C4-2B (cell line): Measurements from ENCODE around the gene RASSF7.

Source experiments
- ZFX ChIP-seq: fragments of 450-650 bp; IDR thresholded peaks from 2 replicates; pipeline ENCODE4 v1.6.1; 2017
- TF ChIP-seq, protein P1 (sequence below): fragments of 450-650 bp; conservative IDR thresholded peaks from 2 replicates; pipeline ENCODE4 v1.5.1; 2017; ENCODE audit warnings: mild to moderate bottlenecking

DNA sequence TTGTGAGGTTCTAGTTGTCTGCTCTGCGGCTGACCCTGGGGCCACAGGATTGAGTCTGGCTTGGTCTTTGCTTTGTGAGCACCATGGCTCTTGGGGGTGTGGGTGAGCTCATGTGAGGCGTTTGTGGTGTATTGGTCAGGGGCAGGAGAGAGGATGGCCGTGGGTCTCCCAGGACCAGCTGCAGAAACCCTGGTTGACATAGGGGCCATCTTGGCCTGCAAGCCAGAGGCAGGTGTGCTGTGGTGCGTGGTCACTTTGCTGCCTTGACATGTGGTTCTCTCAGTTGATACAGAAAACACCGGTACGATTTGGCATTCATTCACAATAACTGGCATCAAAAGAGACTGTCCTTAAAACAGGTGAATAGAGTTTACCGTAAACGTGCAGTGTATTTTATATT is 26.8 kb downstream of the RASSF7 start:
- TF ChIP-seq, protein P1, sequence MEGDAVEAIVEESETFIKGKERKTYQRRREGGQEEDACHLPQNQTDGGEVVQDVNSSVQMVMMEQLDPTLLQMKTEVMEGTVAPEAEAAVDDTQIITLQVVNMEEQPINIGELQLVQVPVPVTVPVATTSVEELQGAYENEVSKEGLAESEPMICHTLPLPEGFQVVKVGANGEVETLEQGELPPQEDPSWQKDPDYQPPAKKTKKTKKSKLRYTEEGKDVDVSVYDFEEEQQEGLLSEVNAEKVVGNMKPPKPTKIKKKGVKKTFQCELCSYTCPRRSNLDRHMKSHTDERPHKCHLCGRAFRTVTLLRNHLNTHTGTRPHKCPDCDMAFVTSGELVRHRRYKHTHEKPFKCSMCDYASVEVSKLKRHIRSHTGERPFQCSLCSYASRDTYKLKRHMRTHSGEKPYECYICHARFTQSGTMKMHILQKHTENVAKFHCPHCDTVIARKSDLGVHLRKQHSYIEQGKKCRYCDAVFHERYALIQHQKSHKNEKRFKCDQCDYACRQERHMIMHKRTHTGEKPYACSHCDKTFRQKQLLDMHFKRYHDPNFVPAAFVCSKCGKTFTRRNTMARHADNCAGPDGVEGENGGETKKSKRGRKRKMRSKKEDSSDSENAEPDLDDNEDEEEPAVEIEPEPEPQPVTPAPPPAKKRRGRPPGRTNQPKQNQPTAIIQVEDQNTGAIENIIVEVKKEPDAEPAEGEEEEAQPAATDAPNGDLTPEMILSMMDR, result no peak
- no peak for TF ChIP-seq ZFX
